CD8-positive, alpha-beta memory T cell (primary cell): ENCODE data around the gene FBLN5. TPM values are rescaled to one million over a fixed set of nuclear protein-coding genes. Genes with fewer than 3 reads are reported as not detected.

Experiments used
- CTCF ChIA-PET: fragments of 350-600 bp; sonication (Branson Sonifier 250); formaldehyde crosslinking; loops from one replicate; lab custom pipeline; 2021; ENCODE audit warnings: antibody characterized with exemption; lab: Charles Lee
- POLR2A ChIA-PET: fragments of 350-600 bp; sonication (Branson Sonifier 250); formaldehyde crosslinking; loops from one replicate; lab custom pipeline; 2021; ENCODE audit warnings: antibody characterized with exemption; lab: Charles Lee
- DNase-seq, 5 donors: peaks; one replicate each; pipeline versions ENCODE4 v3.0.0 to v3.0.0-alpha.2; 2020 to 2022; ENCODE audit warnings: mixed read lengths in 1 of 5
- H3K27ac ChIP-seq: one replicate; pipeline ENCODE4 v1.7.0; 2013; ENCODE audit warnings: low read depth, mild to moderate bottlenecking, low read length, moderate library complexity
- H3K27me3 ChIP-seq: 2 replicates; pipeline ENCODE4 v1.7.0; 2013; ENCODE audit warnings: low read length, mild to moderate bottlenecking; ENCODE audit not compliant: insufficient read depth, poor library complexity, severe bottlenecking
- H3K36me3 ChIP-seq: 2 replicates; pipeline ENCODE4 v1.7.0; 2013; ENCODE audit warnings: mild to moderate bottlenecking, low read length, moderate library complexity; ENCODE audit not compliant: insufficient read depth
- H3K4me1 ChIP-seq: 2 replicates; pipeline ENCODE4 v1.7.0; 2013; ENCODE audit warnings: mild to moderate bottlenecking, low read length, moderate library complexity; ENCODE audit not compliant: insufficient read depth
- H3K4me3 ChIP-seq: 2 replicates; pipeline ENCODE4 v1.7.0; 2013; ENCODE audit warnings: mild to moderate bottlenecking, low read length
- H3K9me3 ChIP-seq: 2 replicates; pipeline ENCODE4 v1.7.0; 2013; ENCODE audit warnings: mild to moderate bottlenecking, low read length
- H3K27ac Mint-ChIP-seq, 8 donors: one replicate each; pipeline ENCODE4 v1.8.0; 2020 to 2021; ENCODE audit warnings: mixed read lengths in 8 of 8, mild to moderate bottlenecking in 6 of 8, inconsistent platforms in 3 of 8, moderate library complexity in 3 of 8
- H3K27me3 Mint-ChIP-seq, 2 donors: one replicate each; pipeline ENCODE4 v1.8.0; 2020 to 2021; ENCODE audit warnings: mixed read lengths in 2 of 2, mild to moderate bottlenecking in 1 of 2, moderate library complexity in 1 of 2
- H3K36me3 Mint-ChIP-seq, 3 donors: one replicate each; pipeline ENCODE4 v1.8.0; 2020 to 2021; ENCODE audit warnings: mixed read lengths in 3 of 3, inconsistent platforms in 1 of 3, mild to moderate bottlenecking in 1 of 3
- H3K4me1 Mint-ChIP-seq, 3 donors: one replicate each; pipeline ENCODE4 v1.8.0; 2020 to 2021; ENCODE audit warnings: mixed read lengths in 3 of 3, inconsistent platforms in 1 of 3, mild to moderate bottlenecking in 1 of 3
- H3K4me3 Mint-ChIP-seq, 7 donors: one replicate each; pipeline ENCODE4 v1.8.0; 2020 to 2021; ENCODE audit warnings: mixed read lengths in 7 of 7, mild to moderate bottlenecking in 6 of 7, moderate library complexity in 4 of 7, inconsistent platforms in 2 of 7
- H3K9me3 Mint-ChIP-seq, 5 donors: one replicate each; pipeline ENCODE4 v1.8.0; 2020 to 2022; ENCODE audit warnings: mixed read lengths in 5 of 5, mild to moderate bottlenecking in 3 of 5, moderate library complexity in 2 of 5, inconsistent platforms in 1 of 5
- polyA plus RNA-seq: library from polyadenylated mRNA; unstranded; fragments of 300-500 nt; fragmentation: Illumina TruSeq; gene quantifications from one replicate; pipeline ENCODE4 v1.2.3, GENCODE V29; 2021
- total RNA-seq, 2 experiments: library from RNA; stranded (reverse); gene quantifications; one replicate each; pipeline ENCODE4 v1.2.3, GENCODE V29; 2021

FBLN5 gene
- total and polyA plus RNA-seq, 3 experiments from 2014 or later: 0.82 to 12.1 (median 0.96) TPM

- Mint-ChIP-seq H3K27me3 (peaks cover 0 to 1% of the 10 kb centered on the region in 2 donors), H3K4me3 (no peak overlapping the region), H3K4me1 (no peaks in the 10 kb centered on the region), H3K27ac (peak overlapping the region in 1 of 8 donors; percentile 56), H3K36me3 (no peaks in the 10 kb centered on the region), H3K9me3 (no peaks in the 10 kb centered on the region)
- Histone ChIP-seq H3K4me1 (no peaks in the 10 kb centered on the region), H3K27me3 (no peaks in the 10 kb centered on the region), H3K36me3 (no peaks in the 10 kb centered on the region), H3K27ac (no peak overlapping the region), H3K9me3 (no peaks in the 10 kb centered on the region), H3K4me3 (no peak overlapping the region)
- CTCF ChIA-PET: no interaction called here
- POLR2A ChIA-PET: no interaction called here
- DNase-seq: no peak
These were observed 21.2 kb downstream of the FBLN5 start for GRCh38 chr14:91926131-91926890.

- no peaks in the 10 kb centered on the region for H3K27me3 ChIP-seq
- no peaks in the 10 kb centered on the region for H3K36me3 Mint-ChIP-seq
- H3K36me3 ChIP-seq: no peaks in the 10 kb centered on the region
- CTCF ChIA-PET: no interaction called here
- DNase-seq: no peak
- no peaks in the 10 kb centered on the region for H3K9me3 Mint-ChIP-seq
- H3K4me3 ChIP-seq: no peak overlapping the region
- H3K4me1 Mint-ChIP-seq: no peaks in the 10 kb centered on the region
- no peak overlapping the region for H3K27ac ChIP-seq
- POLR2A ChIA-PET: no interaction called here
- H3K4me3 Mint-ChIP-seq: no peak overlapping the region
- H3K27me3 Mint-ChIP-seq: peaks cover 0 to 1% of the 10 kb centered on the region in 2 donors
- H3K9me3 ChIP-seq: no peaks in the 10 kb centered on the region
- H3K27ac Mint-ChIP-seq: no peak overlapping the region
- H3K4me1 ChIP-seq: no peaks in the 10 kb centered on the region
These were observed 21.8 kb downstream of the FBLN5 start for GRCh38 chr14:91925727-91926121.

- CTCF ChIA-PET: no interaction called here
- Mint-ChIP-seq H3K4me1 (no peaks in the 10 kb centered on the region), H3K27ac (no peak overlapping the region), H3K36me3 (no peaks in the 10 kb centered on the region), H3K27me3 (no peaks in the 10 kb centered on the region), H3K4me3 (no peak overlapping the region), H3K9me3 (no peaks in the 10 kb centered on the region)
- H3K4me1 ChIP-seq: no peaks in the 10 kb centered on the region
- no peak for DNase-seq
- no peaks in the 10 kb centered on the region for H3K36me3 ChIP-seq
- POLR2A ChIA-PET: no interaction called here
- H3K4me3 ChIP-seq: no peak overlapping the region
- no peaks in the 10 kb centered on the region for H3K27me3 ChIP-seq
- no peaks in the 10 kb centered on the region for H3K9me3 ChIP-seq
- H3K27ac ChIP-seq: no peak overlapping the region
These were observed 22.3 kb downstream of the FBLN5 start for GRCh38 chr14:91925001-91925726.

- H3K27ac ChIP-seq: no peak overlapping the region
- no peaks in the 10 kb centered on the region for H3K9me3 Mint-ChIP-seq
- H3K27me3 ChIP-seq: no peaks in the 10 kb centered on the region
- H3K27me3 Mint-ChIP-seq: no peaks in the 10 kb centered on the region
- POLR2A ChIA-PET: no interaction called here
- H3K4me1 ChIP-seq: no peaks in the 10 kb centered on the region
- no peaks in the 10 kb centered on the region for H3K36me3 ChIP-seq
- H3K27ac Mint-ChIP-seq: peak overlapping the region in 1 of 8 donors; percentile 25
- no peak for DNase-seq
- no peak overlapping the region for H3K4me3 ChIP-seq
- CTCF ChIA-PET: no interaction called here
- no peak overlapping the region for H3K4me3 Mint-ChIP-seq
- H3K36me3 Mint-ChIP-seq: no peaks in the 10 kb centered on the region
- no peaks in the 10 kb centered on the region for H3K4me1 Mint-ChIP-seq
- no peaks in the 10 kb centered on the region for H3K9me3 ChIP-seq
These were observed 27.0 kb downstream of the FBLN5 start for GRCh38 chr14:91920526-91920925.

GRCh38 chr14:91919814-91920213 lies 27.7 kb downstream of the FBLN5 start:
- H3K36me3 ChIP-seq: no peaks in the 10 kb centered on the region
- no peaks in the 10 kb centered on the region for H3K27me3 ChIP-seq
- ChIA-PET CTCF (no interaction called here), POLR2A (no interaction called here)
- H3K4me1 Mint-ChIP-seq: no peaks in the 10 kb centered on the region
- no peaks in the 10 kb centered on the region for H3K9me3 ChIP-seq
- H3K4me3 Mint-ChIP-seq: no peak overlapping the region
- no peak overlapping the region for H3K4me3 ChIP-seq
- no peak overlapping the region for H3K27ac ChIP-seq
- no peaks in the 10 kb centered on the region for H3K4me1 ChIP-seq
- H3K27me3 Mint-ChIP-seq: no peaks in the 10 kb centered on the region
- H3K27ac Mint-ChIP-seq: peak overlapping the region in 1 of 8 donors; percentile 4
- H3K36me3 Mint-ChIP-seq: no peaks in the 10 kb centered on the region
- H3K9me3 Mint-ChIP-seq: no peaks in the 10 kb centered on the region
- DNase-seq: no peak

GRCh38 chr14:91918186-91918883 lies 29.2 kb downstream of the FBLN5 start:
- H3K27me3 ChIP-seq: no peaks in the 10 kb centered on the region
- no peaks in the 10 kb centered on the region for H3K4me1 Mint-ChIP-seq
- no peaks in the 10 kb centered on the region for H3K9me3 ChIP-seq
- H3K27me3 Mint-ChIP-seq: peaks cover 0 to 2% of the 10 kb centered on the region in 2 donors
- DNase-seq: no peak
- ChIA-PET POLR2A (interaction anchor here (0.5 kb wide), 1 partner anchor 414 kb away, joined by 3 read pairs; no protein-coding TSS in a partner anchor), CTCF (interaction anchor here (1.4 kb wide), 1 partner anchor 16 kb away, joined by 3 read pairs; no protein-coding TSS in a partner anchor)
- H3K4me3 Mint-ChIP-seq: no peak overlapping the region
- no peaks in the 10 kb centered on the region for H3K36me3 ChIP-seq
- no peak overlapping the region for H3K4me3 ChIP-seq
- no peaks in the 10 kb centered on the region for H3K4me1 ChIP-seq
- no peak overlapping the region for H3K27ac Mint-ChIP-seq
- H3K27ac ChIP-seq: no peak overlapping the region
- no peaks in the 10 kb centered on the region for H3K9me3 Mint-ChIP-seq
- H3K36me3 Mint-ChIP-seq: no peaks in the 10 kb centered on the region

GRCh38 chr14:91912035-91912434 lies 35.5 kb downstream of the FBLN5 start:
- Mint-ChIP-seq H3K4me1 (peaks cover 19 to 35% (median 23%) of the 10 kb centered on the region in 3 donors), H3K27ac (no peak overlapping the region), H3K36me3 (no peaks in the 10 kb centered on the region), H3K4me3 (no peak overlapping the region), H3K9me3 (no peaks in the 10 kb centered on the region), H3K27me3 (peaks cover 0 to 3% of the 10 kb centered on the region in 2 donors)
- Histone ChIP-seq H3K27me3 (no peaks in the 10 kb centered on the region), H3K4me3 (no peak overlapping the region), H3K27ac (no peak overlapping the region), H3K4me1 (peaks cover 5% of the 10 kb centered on the region), H3K9me3 (no peaks in the 10 kb centered on the region), H3K36me3 (no peaks in the 10 kb centered on the region)
- ChIA-PET POLR2A (interaction anchor here (0.8 kb wide), 1 partner anchor 56 kb away, joined by 3 read pairs; no protein-coding TSS in a partner anchor), CTCF (interaction anchor here (0.9 to 3.3 kb wide), 13 partner anchors 12 to 288 kb away, joined by 3 to 30 read pairs (median 5); partner anchors contain the start of gene TC2N)
- no peak for DNase-seq
